NCI-H524 (cell line): ENCODE measurements around the gene NOL9.

Experiments used
- DNase-seq, 2 experiments: peaks; one replicate each; lab custom pipeline; 2025; lab: John Stamatoyannopoulos, UW

Gene NOL9

DNA sequence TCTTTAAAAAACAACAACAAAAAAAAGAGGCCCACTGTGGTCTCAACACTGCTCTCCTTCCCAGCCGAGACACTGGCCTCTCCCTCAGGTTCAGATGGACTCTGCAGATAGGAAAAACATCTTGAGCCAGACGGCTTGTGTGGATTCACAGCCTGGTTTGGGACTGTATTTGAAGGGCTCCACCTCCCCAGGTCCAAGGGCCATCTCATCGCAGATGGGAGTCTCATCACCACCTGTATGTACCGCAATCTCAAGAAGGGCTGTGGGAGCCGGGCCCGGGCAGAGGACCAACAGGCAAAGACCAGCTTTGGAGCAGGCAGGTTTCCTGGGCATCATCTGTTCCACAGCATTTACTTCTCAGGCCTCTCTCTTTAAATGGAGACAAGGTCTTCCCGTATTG lies 35.7 kb upstream of the NOL9 start:
- no peak for DNase-seq

DNA sequence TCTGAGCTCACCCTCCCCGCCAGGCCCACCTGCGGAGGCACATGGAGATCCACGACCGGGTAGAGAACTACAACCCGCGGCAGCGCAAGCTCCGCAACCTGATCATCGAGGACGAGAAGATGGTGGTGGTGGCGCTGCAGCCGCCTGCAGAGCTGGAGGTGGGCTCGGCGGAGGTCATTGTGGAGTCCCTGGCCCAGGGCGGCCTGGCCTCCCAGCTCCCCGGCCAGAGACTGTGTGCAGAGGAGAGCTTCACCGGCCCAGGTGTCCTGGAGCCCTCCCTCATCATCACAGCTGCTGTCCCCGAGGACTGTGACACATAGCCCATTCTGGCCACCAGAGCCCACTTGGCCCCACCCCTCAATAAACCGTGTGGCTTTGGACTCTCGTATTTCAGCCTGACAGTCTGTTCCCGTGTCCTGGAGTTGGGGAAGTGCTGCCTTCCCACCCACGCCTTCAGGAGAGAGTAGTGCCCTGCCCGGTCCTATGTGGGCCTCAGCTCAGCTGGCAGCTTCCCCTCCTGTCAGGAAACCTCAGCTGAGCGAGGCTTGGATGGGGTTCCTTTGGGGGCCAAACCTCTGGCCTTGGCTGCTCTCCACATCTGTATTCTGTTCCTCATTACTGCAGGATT lies 34.7 kb upstream of the NOL9 start:
- DNase-seq: peak in 1 of 2 experiments; percentile 24

DNA sequence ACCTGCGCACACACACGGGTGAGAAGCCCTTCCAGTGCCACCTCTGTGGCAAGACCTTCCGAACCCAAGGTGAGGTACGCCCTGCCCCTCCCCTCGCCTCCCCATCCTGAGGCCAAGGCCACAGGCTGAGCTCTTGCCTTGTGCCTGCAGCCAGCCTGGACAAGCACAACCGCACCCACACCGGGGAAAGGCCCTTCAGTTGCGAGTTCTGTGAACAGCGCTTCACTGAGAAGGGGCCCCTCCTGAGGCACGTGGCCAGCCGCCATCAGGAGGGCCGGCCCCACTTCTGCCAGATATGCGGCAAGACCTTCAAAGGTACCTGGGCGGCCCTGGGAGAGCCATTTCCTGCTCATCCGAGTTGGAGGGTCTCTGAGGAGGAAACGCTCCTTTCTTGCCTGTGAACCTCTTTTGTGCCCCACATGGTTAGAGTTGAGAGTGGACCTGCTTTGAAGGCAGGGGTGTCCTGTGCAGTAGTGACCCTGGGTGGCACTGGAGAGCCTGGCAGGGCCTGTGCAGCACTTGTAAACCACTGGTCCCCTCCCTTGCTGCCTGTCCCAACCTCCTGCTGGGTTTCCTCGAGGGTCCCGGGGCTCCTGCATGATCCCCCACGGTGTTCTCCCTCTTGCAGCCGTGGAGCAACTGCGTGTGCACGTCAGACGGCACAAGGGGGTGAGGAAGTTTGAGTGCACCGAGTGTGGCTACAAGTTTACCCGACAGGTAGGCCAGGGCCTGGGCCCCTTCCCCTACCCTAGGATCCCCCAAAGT lies 34.0 kb upstream of the NOL9 start:
- DNase-seq: no peak

DNA sequence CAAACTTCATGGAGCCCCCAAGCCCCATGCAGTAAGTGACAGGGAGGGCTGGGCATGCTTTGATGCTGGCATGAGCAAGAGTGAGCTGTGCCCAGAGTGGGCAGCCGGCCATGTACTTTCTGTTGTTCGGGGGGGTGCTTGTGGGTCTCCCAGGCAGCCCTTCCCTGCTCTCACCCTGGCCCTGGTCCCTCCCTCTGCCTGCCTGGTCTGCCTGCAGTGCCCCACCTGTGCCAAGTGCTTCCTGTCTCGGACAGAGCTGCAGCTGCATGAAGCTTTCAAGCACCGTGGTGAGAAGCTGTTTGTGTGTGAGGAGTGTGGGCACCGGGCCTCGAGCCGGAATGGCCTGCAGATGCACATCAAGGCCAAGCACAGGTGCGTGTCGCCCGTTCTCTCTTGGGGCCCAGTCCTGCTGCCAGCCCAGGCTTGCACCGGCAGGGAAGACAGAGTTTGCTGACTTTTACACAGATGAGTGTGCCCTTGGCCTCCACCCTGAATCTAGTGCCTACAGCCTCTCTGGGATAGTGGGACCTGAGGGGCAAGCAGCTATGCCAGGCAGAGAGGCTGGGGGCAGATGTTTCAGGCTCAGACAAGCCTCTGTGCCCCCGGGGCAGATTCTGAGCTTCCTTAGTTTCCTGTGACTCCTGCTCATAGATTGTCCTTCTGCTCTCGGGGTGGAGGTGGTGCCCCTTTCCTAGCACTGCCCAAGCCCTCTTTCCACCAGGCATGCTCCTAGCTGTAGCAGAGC lies 33.1 kb upstream of the NOL9 start:
- no peak for DNase-seq

DNA sequence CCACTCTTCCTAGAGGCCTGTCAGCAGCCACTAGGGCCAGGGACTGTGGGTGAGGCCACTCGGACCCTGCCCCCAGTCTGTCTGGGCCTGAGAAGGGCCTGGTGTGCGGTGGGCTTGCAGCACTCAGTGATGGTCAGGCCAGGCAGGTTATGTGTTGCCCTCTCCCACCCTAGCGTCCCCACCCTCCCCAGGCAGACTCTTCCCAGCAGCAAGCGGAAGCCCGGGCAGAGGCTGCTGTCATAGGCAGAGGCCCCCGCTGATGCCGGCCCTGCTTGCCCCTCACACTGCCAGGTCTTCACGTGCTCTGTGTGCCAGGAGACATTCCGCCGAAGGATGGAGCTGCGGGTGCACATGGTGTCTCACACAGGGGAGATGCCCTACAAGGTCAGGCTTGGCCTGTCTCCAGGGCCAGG lies 32.1 kb upstream of the NOL9 start:
- DNase-seq: no peak

DNA sequence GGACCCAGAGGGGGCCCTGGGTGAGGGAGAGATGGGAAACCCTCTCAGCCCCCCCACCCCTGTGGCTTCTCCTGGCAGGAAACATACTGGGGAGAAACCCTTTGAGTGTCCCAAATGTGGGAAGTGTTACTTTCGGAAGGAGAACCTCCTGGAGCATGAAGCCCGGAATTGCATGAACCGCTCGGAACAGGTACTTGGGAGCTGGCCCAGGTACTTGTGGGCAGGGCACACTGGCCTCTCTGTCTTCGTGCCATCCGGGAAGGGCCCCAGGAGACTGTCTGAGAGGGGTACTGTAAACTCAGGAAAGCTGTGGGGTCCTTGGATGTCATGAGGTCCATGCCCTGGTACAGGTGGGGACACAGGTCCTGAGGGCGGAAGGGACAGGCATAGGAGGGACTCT lies 31.5 kb upstream of the NOL9 start:
- no peak for DNase-seq

DNA sequence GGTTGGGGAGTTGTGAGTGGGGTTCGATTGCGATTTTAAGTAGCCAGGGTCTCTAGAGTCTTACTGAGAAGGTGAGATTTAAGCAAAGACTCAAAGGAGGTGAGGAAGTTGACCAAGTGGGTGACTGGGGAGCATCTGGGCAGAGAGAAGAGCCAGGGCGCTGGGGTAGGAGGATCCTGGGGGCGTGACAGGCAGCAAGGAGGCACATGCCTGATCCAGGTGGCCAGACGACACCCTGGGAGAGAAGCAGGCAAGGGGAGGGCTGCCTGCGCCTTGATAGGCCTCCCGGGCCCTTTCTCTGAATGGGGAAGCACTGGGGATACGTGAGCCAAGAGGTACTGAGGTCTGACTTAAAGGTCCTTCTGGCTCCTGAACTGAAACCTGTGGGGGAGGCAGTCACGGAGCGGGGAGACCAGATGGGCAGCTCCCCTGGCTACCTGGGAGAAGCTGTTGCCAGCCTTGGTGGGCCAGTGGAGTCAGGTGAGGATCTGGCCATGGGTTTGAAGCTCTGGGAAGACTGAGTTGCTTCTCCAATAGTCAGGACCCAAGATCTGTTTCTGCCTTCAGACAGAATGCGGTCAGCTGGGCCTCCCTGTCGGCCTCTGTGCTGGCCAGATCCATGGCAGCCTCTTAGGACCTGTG lies 30.9 kb upstream of the NOL9 start:
- DNase-seq: no peak

DNA sequence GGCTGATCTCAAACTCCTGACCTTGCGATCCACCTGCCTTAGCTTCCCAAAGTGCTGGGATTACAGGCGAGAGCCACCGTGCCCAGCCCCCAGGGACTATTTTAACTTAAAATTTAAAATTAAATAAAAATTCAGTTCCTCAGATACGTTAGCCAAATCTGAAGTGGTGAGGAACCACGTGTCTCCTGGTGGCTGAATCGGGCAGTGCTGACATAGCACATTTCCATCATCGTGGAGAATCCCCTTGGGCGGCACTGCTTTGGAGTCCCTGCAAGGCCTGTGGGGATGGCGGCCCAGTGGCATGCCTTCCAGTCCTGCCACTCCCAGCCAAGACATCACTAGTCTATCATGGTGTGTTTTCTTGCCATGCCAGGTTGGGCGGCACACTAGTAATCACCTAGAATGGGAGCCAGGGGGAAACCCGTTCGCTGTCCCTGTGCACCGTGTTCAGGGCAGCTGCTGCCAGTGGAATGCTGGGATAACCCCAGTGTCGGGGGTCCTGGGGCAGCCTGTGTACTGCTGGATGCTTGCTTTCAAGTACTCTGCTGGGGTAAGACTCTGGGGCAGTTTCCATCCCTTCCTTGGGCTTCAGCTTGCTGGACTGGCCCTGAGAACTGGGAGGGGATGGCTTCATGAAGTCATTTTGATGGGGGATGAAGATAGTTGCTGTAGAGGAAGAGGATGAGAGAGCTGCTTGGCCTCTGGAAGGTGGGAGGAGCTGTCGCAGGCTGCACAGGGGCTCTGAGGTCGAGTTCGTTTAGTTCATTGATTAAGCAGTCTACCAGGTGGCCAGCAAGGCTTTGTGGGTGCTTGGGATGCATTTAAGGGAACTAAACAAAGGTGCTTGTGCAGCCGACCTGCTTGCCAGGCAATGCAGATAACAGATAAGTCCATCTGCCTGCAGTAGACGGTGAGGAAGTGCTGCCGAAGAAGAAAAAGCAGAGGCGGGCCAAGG lies 30.1 kb upstream of the NOL9 start:
- DNase-seq: no peak

DNA sequence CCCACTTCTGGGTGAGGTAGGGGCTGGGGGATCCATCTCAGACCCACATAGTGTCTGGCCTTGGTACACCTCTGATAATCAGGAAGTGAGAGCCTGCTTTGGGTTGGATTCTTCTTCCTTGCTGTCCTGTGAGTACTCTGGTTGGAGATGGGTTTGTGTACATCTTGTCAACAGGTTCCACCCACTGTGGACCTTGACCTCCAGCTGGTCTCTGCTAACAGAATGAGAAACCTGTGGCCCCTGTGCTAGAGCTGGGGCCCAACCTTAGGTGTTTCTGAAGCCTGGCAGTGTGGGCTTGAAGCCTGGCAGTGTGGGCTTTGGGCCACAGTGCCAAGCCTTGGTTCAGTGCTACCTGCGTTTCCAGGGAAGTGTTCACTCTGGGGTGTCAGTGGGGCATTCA lies 28.1 kb upstream of the NOL9 start:
- DNase-seq: no peak

DNA sequence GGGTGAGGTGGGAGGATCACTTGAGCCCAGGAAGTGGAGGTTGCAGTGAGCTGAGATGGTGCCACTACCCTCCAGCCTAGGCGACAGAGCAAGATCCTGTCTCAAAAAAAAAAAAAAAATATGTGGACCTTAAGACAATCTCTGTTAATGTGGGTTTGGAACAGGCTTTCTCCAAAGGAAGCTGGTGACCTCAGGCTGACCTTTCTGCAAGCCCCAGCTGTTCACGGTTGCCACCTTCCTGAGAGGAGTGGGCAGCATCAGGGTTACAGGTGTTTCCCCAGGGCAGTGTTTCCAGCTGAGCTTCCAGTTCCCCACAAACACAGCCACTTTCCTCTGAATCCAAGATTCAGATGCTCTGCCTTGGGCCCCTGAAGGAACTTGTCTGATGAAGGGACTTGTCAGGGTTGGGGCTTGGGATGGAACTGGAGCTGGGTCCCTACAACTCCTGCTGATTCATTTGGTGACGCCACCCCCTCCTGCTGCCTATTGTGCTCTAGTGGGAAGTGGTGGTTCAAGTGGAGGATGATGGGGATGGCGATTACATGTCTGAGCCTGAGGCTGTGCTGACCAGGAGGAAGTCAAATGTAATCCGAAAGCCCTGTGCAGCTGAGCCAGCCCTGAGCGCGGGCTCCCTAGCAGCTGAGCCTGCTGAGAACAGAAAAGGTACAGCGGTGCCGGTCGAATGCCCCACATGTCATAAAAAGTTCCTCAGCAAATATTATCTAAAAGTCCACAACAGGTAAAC lies 27.4 kb upstream of the NOL9 start:
- DNase-seq: no peak

DNA sequence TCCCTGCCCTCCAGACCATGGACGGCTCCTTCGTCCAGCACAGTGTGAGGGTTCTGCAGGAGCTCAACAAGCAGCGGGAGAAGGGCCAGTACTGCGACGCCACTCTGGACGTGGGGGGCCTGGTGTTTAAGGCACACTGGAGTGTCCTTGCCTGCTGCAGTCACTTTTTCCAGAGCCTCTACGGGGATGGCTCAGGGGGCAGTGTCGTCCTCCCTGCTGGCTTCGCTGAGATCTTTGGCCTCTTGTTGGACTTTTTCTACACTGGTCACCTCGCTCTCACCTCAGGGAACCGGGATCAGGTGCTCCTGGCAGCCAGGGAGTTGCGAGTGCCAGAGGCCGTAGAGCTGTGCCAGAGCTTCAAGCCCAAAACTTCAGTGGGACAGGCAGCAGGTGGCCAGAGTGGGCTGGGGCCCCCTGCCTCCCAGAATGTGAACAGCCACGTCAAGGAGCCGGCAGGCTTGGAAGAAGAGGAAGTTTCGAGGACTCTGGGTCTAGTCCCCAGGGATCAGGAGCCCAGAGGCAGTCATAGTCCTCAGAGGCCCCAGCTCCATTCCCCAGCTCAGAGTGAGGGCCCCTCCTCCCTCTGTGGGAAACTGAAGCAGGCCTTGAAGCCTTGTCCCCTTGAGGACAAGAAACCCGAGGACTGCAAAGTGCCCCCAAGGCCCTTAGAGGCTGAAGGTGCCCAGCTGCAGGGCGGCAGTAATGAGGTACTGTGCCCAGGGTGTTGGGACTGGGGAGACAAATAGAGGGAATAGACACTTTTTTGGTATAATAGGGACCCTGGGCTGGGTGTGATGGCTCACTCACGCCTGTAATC lies 26.5 kb upstream of the NOL9 start:
- no peak for DNase-seq

DNA sequence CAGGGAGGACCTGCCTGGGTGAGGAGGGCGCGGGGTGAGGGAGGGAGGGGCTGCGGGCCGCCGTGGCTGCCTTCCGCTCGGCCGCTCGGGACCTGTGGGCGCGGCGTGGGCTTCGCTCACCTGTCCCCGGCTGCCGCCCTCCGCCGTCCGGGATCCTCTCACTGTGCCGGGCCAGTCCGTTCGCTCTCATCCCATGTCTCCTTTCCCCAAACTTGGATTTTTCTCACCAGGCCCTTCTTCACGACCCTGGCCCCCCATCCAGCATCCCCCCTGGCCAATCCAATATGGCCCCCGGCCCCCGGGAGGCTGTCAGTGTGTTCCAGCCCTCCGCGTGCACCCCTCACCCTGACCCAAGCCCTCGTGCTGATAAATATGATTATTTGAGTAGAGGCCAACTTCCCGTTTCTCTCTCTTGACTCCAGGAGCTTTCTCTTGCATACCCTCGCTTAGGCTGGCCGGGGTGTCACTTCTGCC lies 25.8 kb upstream of the NOL9 start:
- DNase-seq: no peak

DNA sequence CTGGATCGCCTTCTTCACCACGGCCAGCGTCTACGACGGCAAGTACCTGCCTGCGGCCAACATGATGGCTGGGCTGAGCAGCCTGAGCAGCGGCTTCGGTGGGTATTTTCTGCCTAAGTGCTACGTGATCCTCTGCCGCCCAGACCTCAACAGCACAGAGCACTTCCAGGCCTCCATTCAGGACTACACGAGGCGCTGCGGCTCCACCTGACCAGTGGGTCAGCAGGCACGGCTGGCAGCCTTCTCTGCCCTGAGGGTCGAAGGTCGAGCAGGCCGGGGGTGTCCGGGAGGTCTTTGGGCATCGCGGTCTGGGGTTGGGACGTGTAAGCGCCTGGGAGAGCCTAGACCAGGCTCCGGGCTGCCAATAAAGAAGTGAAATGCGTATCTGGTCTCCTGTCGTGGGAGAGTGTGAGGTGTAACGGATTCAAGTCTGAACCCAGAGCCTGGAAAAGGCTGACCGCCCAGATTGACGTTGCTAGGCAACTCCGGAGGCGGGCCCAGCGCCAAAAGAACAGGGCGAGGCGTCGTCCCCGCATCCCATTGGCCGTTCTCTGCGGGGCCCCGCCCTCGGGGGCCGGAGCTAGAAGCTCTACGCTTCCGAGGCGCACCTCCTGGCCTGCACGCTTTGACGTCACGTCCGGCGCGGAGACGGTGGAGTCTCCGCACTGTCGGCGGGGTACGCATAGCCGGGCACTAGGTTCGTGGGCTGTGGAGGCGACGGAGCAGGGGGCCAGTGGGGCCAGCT lies 25.2 kb upstream of the NOL9 start, which contains the start of gene ZBTB48:
TSS of gene ZBTB48 (plus strand) at position 621 of the 745 bp plus-strand sequence. CDS start 616 bp downstream, outside the sequence.
- DNase-seq: peak; percentile 83 to 96

DNA sequence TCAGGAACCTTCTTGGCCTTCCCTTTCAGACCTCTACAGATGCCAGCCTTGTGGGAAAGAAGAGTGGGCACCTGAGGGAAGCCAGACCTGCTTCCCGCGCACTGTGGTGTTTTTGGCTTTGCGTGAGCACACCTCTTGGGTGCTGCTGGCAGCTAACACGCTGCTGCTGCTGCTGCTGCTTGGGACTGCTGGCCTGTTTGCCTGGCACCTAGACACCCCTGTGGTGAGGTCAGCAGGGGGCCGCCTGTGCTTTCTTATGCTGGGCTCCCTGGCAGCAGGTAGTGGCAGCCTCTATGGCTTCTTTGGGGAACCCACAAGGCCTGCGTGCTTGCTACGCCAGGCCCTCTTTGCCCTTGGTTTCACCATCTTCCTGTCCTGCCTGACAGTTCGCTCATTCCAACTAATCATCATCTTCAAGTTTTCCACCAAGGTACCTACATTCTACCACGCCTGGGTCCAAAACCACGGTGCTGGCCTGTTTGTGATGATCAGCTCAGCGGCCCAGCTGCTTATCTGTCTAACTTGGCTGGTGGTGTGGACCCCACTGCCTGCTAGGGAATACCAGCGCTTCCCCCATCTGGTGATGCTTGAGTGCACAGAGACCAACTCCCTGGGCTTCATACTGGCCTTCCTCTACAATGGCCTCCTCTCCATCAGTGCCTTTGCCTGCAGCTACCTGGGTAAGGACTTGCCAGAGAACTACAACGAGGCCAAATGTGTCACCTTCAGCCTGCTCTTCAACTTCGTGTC lies 24.5 kb upstream of the NOL9 start:
- no peak for DNase-seq

DNA sequence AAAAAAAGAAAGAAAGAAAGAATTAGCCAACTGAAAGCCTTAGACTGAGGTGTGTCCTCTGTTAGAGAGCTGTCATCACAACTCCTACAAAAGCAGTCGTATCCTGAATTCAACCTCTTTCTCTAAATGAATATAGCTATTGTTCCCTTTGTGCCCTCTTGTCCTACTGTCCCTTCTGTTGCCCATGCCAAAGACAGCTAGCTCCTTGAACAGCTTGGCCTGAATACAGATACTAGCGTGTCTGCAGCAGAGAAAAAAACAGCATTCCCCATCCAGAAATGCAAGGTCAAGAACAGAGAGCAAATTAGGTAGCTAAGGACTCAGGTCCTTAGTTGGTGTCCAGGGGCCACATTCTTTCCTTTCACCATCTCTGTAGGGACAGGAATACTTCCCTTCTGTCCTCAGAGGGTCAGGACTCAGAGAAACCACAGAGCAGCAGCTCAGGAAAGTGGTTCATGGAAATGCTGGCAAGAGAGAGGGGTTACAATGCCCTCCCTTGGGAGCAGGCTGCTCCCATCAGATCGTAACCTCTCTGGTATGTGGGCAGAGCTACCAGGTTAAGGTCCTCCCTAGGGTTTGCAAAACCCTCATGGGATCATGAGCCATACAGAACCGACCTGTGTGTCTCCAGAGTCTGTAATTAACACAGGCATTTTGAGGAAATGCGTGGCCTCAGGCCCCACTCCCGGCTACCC lies 23.7 kb upstream of the NOL9 start:
- DNase-seq: no peak

DNA sequence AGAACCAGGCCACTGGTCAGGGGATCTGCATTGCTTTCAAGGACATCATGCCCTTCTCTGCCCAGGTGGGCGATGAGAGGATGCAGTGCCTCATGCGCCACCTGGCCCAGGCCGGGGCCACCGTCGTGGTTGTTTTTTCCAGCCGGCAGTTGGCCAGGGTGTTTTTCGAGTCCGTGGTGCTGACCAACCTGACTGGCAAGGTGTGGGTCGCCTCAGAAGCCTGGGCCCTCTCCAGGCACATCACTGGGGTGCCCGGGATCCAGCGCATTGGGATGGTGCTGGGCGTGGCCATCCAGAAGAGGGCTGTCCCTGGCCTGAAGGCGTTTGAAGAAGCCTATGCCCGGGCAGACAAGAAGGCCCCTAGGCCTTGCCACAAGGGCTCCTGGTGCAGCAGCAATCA lies 20.5 kb upstream of the NOL9 start:
- DNase-seq: no peak

DNA sequence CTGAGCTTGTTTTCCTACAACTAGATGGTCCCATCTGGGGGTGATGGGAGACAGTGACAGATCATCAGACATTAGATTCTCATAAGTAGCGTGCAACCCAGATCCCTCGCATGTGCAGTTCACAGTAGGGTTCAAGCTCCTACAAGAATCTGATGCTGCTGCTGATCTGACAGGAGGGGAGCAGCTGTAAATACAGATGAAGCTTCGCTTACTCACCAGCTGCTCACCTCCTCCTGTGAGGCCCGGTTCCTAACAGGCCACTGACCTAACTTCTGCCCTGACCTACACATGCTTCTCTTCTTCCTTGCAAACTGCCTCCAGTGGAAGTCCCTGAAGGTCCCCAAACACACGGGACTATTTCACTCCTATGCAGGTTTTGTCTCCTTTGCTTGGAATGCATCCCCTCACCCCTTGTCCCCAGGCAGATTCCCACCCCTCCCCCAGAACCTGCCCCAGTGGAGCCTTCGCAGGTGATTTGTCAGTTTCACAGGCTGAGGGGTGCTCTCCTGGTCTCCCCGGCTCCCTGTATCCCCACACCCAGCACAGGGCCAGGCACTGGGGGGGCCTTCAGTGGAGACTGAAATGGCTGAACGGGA lies 19.8 kb upstream of the NOL9 start:
- peak; percentile 17 to 68 for DNase-seq
